A673 (cell line): ENCODE measurements around the gene HERC2.

Experiments used
- EZH2 ChIP-seq: fragments of 200-600 bp; sonication (generic); IDR thresholded peaks from 2 replicates; pipeline ENCODE4 v1.6.1; 2017; ENCODE audit warnings: borderline replicate concordance, low read depth, mild to moderate bottlenecking, mixed read lengths, antibody characterized with exemption, low read length; ENCODE audit not compliant: poor library complexity, severe bottlenecking
- TF ChIP-seq, protein P1 (sequence below): fragments of 300-800, 200-600 bp; sonication (generic); conservative IDR thresholded peaks from 2 replicates; pipeline ENCODE4 v1.5.1; 2017; ENCODE audit warnings: low read depth, mild to moderate bottlenecking, antibody characterized with exemption, low read length, moderate library complexity, mixed read lengths

DNA sequence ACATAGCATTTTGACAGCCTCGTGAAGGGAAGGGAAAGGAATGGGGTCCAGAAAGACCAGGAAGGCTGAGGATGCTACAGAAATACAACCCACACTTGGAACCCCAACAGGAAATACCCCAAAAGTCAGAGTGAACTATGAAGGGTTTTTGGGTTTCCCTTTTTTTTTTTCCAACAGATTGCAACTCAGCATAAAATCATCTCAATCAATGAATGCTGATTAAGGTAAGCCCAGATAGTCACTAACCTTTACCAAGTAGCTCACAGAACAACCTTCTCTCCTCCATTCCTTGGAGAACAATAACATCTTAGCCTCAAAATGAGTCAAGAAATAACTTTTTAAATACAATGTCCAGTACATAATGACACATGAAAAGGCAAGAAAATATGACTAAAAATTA is 129.2 kb downstream of the HERC2 start:
- TF ChIP-seq, protein P1, sequence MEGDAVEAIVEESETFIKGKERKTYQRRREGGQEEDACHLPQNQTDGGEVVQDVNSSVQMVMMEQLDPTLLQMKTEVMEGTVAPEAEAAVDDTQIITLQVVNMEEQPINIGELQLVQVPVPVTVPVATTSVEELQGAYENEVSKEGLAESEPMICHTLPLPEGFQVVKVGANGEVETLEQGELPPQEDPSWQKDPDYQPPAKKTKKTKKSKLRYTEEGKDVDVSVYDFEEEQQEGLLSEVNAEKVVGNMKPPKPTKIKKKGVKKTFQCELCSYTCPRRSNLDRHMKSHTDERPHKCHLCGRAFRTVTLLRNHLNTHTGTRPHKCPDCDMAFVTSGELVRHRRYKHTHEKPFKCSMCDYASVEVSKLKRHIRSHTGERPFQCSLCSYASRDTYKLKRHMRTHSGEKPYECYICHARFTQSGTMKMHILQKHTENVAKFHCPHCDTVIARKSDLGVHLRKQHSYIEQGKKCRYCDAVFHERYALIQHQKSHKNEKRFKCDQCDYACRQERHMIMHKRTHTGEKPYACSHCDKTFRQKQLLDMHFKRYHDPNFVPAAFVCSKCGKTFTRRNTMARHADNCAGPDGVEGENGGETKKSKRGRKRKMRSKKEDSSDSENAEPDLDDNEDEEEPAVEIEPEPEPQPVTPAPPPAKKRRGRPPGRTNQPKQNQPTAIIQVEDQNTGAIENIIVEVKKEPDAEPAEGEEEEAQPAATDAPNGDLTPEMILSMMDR: no peak
- no peak for TF ChIP-seq EZH2
